IPS-15b (cell line): ENCODE data around the gene ZBED5.
"Not testable (repeated sequence)": the region's sequence is repeated elsewhere in the genome, so short reads cannot be mapped to it uniquely, and the experiment has no call there.

ENCODE experiments used
- H3K27me3 ChIP-seq: one replicate; pipeline ENCODE4 v1.6.1; 2013; ENCODE audit warnings: low read length; ENCODE audit not compliant: control insufficient read depth, insufficient read depth
- H3K36me3 ChIP-seq: one replicate; pipeline ENCODE4 v1.6.1; 2013; ENCODE audit warnings: low read length; ENCODE audit not compliant: control insufficient read depth, insufficient read depth
- H3K4me1 ChIP-seq: one replicate; pipeline ENCODE4 v1.6.1; 2013; ENCODE audit warnings: mild to moderate bottlenecking, low read length; ENCODE audit not compliant: control insufficient read depth, insufficient read depth
- H3K4me3 ChIP-seq: one replicate; pipeline ENCODE4 v1.5.1; 2013; ENCODE audit warnings: low read depth, low read length
- H3K9ac ChIP-seq: one replicate; pipeline ENCODE4 v1.6.1; 2013; ENCODE audit warnings: low read depth, mild to moderate bottlenecking, low read length
- H3K9me3 ChIP-seq: one replicate; pipeline ENCODE4 v1.6.1; 2013; ENCODE audit warnings: mild to moderate bottlenecking, low read length; ENCODE audit not compliant: control insufficient read depth, insufficient read depth

ZBED5 gene

DNA sequence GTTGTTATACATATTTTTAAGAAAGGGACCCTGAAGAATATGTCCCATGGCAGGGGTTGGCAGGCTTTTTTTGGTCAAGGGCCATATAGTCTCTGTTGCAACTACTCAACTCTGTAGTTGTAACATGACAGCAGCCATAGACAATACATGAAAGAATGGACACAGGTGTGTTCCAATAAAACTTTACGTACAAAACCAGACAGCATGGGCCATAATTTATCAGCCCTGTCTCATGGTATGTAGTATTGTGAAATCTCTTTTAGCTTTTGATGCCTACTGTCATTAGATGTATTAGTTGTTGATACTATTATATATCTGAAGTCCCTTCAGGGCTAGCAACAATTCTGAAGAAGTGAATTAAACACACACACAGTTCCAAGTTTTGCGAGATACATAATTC, 2.6 kb downstream of the ZBED5 start:
- H3K4me1 ChIP-seq, result peaks cover 3% of the 10 kb centered on the region
- no peaks in the 10 kb centered on the region for H3K27me3 ChIP-seq
- H3K36me3 ChIP-seq, result no peaks in the 10 kb centered on the region
- H3K9ac ChIP-seq, result no peak overlapping the region
- no peaks in the 10 kb centered on the region for H3K9me3 ChIP-seq
- no peak overlapping the region for H3K4me3 ChIP-seq

- H3K36me3 ChIP-seq, result no peaks in the 10 kb centered on the region
- no peak overlapping the region for H3K4me3 ChIP-seq
- H3K27me3 ChIP-seq, result no peaks in the 10 kb centered on the region
- no peak overlapping the region for H3K9ac ChIP-seq
- H3K9me3 ChIP-seq, result no peaks in the 10 kb centered on the region
- no peaks in the 10 kb centered on the region for H3K4me1 ChIP-seq
These were observed 9.6 kb downstream of the ZBED5 start for GRCh38 chr11:10847960-10848860.

DNA sequence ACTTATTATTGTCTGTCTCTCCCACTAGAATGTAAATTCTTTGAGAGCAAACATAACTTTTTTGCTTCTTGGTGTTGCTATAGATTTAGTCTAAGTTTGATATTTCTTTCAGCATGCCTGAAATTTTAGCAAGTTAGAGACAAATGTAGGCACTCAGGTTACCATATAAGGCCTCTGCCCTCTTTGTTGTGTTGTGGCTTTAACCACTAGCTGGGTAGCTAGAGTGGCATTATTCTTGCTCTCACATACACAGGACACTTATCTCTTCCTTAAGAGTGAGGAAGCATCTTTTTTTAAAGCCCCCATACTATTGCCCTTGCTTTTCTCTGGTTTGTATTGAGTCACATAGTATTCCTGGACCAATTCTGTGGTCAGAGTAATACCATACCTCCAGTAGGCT, 11.2 kb downstream of the ZBED5 start:
- no peak overlapping the region for H3K4me3 ChIP-seq
- H3K27me3 ChIP-seq, result no peaks in the 10 kb centered on the region
- no peaks in the 10 kb centered on the region for H3K9me3 ChIP-seq
- no peaks in the 10 kb centered on the region for H3K4me1 ChIP-seq
- no peak overlapping the region for H3K9ac ChIP-seq
- H3K36me3 ChIP-seq, result no peaks in the 10 kb centered on the region

GRCh38 chr11:10845589-10845988, 12.3 kb downstream of the ZBED5 start:
- Histone ChIP-seq H3K9me3 (no peaks in the 10 kb centered on the region), H3K4me1 (no peaks in the 10 kb centered on the region), H3K9ac (no peak overlapping the region), H3K27me3 (no peaks in the 10 kb centered on the region), H3K4me3 (no peak overlapping the region), H3K36me3 (no peaks in the 10 kb centered on the region)

DNA sequence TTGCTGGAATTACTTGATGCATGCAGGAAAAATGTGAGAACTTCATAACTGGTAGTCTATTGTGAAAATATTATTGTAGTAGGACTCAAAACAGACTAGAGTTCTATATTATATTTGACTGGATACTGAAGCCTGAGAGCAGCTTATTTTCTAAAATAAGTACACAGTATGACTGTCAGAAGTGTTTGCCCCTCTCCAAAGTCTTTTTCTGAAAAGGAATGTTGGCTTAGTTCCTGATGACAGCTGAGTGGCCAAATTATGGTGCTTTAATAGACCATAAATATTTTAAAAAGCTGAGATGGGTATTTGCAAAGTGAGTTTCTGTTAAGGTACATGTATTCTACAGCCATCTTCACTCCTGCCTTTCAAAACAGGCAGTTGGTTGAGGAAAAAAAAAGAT, 13.1 kb downstream of the ZBED5 start:
- Histone ChIP-seq H3K36me3 (no peaks in the 10 kb centered on the region), H3K9ac (no peak overlapping the region), H3K4me3 (no peak overlapping the region), H3K27me3 (no peaks in the 10 kb centered on the region), H3K4me1 (no peaks in the 10 kb centered on the region), H3K9me3 (no peaks in the 10 kb centered on the region)

DNA sequence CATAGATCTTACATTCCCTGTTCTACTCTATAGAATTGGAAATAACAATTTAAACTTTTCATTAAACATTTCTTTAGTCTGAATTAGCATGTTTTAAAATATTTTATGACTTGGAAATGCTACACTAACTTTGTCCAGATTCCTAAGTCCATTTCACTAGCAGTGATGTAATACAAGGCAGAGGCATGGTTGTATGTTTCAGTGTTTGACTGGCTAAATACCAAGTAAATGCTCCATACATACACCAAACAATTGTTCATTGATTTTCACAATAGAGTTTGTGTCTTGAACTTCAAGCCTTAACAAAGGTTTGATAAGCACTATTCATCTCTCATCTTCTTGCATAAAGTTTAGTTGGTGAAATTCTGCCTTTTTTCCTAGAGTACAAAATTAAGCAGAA, 13.5 kb downstream of the ZBED5 start:
- H3K4me1 ChIP-seq, result no peaks in the 10 kb centered on the region
- no peak overlapping the region for H3K9ac ChIP-seq
- H3K4me3 ChIP-seq, result no peak overlapping the region
- no peaks in the 10 kb centered on the region for H3K27me3 ChIP-seq
- H3K9me3 ChIP-seq, result no peaks in the 10 kb centered on the region
- no peaks in the 10 kb centered on the region for H3K36me3 ChIP-seq

- no peak overlapping the region for H3K4me3 ChIP-seq
- H3K9me3 ChIP-seq, result no peaks in the 10 kb centered on the region
- H3K9ac ChIP-seq, result no peak overlapping the region
- peaks cover 2% of the 10 kb centered on the region for H3K27me3 ChIP-seq
- H3K4me1 ChIP-seq, result no peaks in the 10 kb centered on the region
- H3K36me3 ChIP-seq, result no peaks in the 10 kb centered on the region
These were observed 19.0 kb downstream of the ZBED5 start for GRCh38 chr11:10838881-10839280.

GRCh38 chr11:10838083-10838482, 19.8 kb downstream of the ZBED5 start:
- no peak overlapping the region for H3K9ac ChIP-seq

DNA sequence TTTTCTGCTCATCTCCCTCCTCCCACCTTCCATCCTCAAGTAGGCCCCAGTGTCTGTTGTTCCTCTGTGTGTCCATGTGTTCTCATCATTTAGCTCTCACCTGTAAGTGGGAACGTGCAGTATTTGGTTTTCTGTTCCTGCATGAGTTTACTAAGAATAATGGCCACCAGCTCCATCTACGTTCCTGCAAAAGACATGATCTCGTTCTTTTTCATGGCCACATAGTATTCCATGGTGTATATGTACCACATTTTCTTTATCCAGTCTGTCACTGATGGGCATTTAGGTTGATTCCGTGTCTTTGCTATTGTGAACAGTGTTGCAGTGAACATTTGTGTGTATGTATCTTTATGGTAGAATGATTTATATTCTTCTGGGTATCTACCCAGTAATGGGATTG, 21.0 kb downstream of the ZBED5 start:
- H3K36me3 ChIP-seq, H3K4me3 ChIP-seq, H3K27me3 ChIP-seq, H3K9me3 ChIP-seq, H3K4me1 ChIP-seq, H3K9ac ChIP-seq: not testable (repeated sequence)

More at GRCh38 chr11:10838083-10838482, 19.8 kb downstream of the ZBED5 start:
- H3K27me3 ChIP-seq, result peaks cover 2% of the 10 kb centered on the region
- no peaks in the 10 kb centered on the region for H3K36me3 ChIP-seq
- no peaks in the 10 kb centered on the region for H3K4me1 ChIP-seq
- H3K4me3 ChIP-seq, result no peak overlapping the region
- no peaks in the 10 kb centered on the region for H3K9me3 ChIP-seq

- no peak overlapping the region for H3K4me3 ChIP-seq
These were observed 28.7 kb downstream of the ZBED5 start for GRCh38 chr11:10829139-10829538.

DNA sequence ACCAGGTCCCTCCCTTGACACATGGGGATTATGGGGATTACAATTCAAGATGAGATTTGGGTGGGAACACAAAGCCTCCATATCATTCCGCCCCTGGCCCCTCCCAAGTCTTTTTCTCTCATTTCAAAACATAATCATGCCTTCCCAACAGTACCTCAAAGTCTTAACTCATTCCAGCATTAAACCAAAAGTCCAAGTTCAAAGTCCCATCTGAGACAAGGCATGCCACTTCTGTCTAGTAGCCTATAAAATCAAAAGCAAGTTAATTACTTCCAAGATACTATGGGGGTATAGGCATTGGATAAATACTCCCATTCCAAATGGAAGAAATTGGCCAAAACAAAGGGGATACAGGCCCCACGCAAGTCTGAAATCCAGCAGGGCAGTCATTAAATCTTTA, 29.5 kb downstream of the ZBED5 start:
- Histone ChIP-seq H3K27me3 (no peaks in the 10 kb centered on the region), H3K9ac (no peak overlapping the region), H3K4me3 (no peak overlapping the region), H3K9me3 (no peaks in the 10 kb centered on the region), H3K36me3 (no peaks in the 10 kb centered on the region), H3K4me1 (no peaks in the 10 kb centered on the region)

More at GRCh38 chr11:10829139-10829538, 28.7 kb downstream of the ZBED5 start:
- Histone ChIP-seq H3K27me3 (no peaks in the 10 kb centered on the region), H3K4me1 (no peaks in the 10 kb centered on the region), H3K9me3 (no peaks in the 10 kb centered on the region), H3K36me3 (no peaks in the 10 kb centered on the region), H3K9ac (no peak overlapping the region)

- no peaks in the 10 kb centered on the region for H3K36me3 ChIP-seq
- no peaks in the 10 kb centered on the region for H3K27me3 ChIP-seq
- no peaks in the 10 kb centered on the region for H3K9me3 ChIP-seq
- H3K9ac ChIP-seq, result no peak overlapping the region
- H3K4me3 ChIP-seq, result no peak overlapping the region
- no peaks in the 10 kb centered on the region for H3K4me1 ChIP-seq
These were observed 33.0 kb downstream of the ZBED5 start for GRCh38 chr11:10824888-10825287.
